Measurements from ENCODE around the gene DDN.

DDN gene

GRCh38 chr12:48980953-48981756 is 18.0 kb downstream of the DDN start:
- TF ChIP-seq CTCF (IDR thresholded peaks at IDR 0.05; ENCODE audit: low read depth, low read length, missing control alignments): peak; percentile 33
- no peak for DNase-seq
- H3K36me3 ChIP-seq (replicated peaks): no peaks in the 10 kb centered on the region
- no peak overlapping the region for H3K27ac ChIP-seq
- H3K4me3 ChIP-seq (ENCODE audit: low read depth, low read length): no peak overlapping the region
- in situ Hi-C loops (cut with HindIII; ENCODE audit: low pct_ligation_motif_present, low sequenced_read_pairs): no loop called here
- H3K27me3 ChIP-seq (replicated peaks): peaks cover 75% of the 10 kb centered on the region

GRCh38 chr12:48980389-48980952 is 18.7 kb downstream of the DDN start:
- DNase-seq: no peak
- Histone ChIP-seq H3K36me3 (replicated peaks) (no peaks in the 10 kb centered on the region), H3K27ac (no peak overlapping the region), H3K4me3 (ENCODE audit: low read depth, low read length) (no peak overlapping the region), H3K27me3 (replicated peaks) (peaks cover 69% of the 10 kb centered on the region)
- TF ChIP-seq CTCF (IDR thresholded peaks at IDR 0.05; ENCODE audit: low read depth, low read length, missing control alignments): no peak
- in situ Hi-C loops (cut with HindIII; ENCODE audit: low pct_ligation_motif_present, low sequenced_read_pairs): no loop called here

- in situ Hi-C loops (cut with HindIII; ENCODE audit: low pct_ligation_motif_present, low sequenced_read_pairs): no loop called here
- no peak overlapping the region for H3K4me3 ChIP-seq (ENCODE audit: low read depth, low read length)
- no peaks in the 10 kb centered on the region for H3K36me3 ChIP-seq (replicated peaks)
- TF ChIP-seq CTCF (IDR thresholded peaks at IDR 0.05; ENCODE audit: low read depth, low read length, missing control alignments): no peak
- no peak overlapping the region for H3K27ac ChIP-seq
- H3K27me3 ChIP-seq (replicated peaks): peaks cover 62% of the 10 kb centered on the region
- no peak for DNase-seq
Measured at GRCh38 chr12:48979602-48980388, 19.4 kb downstream of the DDN start.

GRCh38 chr12:48978741-48979601 is 20.2 kb downstream of the DDN start:
- Histone ChIP-seq H3K27ac (no peak overlapping the region), H3K27me3 (replicated peaks) (peaks cover 61% of the 10 kb centered on the region), H3K36me3 (replicated peaks) (no peaks in the 10 kb centered on the region), H3K4me3 (ENCODE audit: low read depth, low read length) (no peak overlapping the region)
- no peak for TF ChIP-seq CTCF (IDR thresholded peaks at IDR 0.05; ENCODE audit: low read depth, low read length, missing control alignments)
- in situ Hi-C loops (cut with HindIII; ENCODE audit: low pct_ligation_motif_present, low sequenced_read_pairs): no loop called here
- DNase-seq: no peak

GRCh38 chr12:48978291-48978740 is 20.9 kb downstream of the DDN start, which contains the start of gene WNT1:
Gene WNT1, plus strand, starts transcription at chr12:48978322. Its CDS starts 329 bp downstream, at chr12:48978651.
- in situ Hi-C loops (cut with HindIII; ENCODE audit: low pct_ligation_motif_present, low sequenced_read_pairs): no loop called here
- no peak for DNase-seq

More at GRCh38 chr12:48978291-48978740, 20.9 kb downstream of the DDN start, which contains the start of gene WNT1:
- no peak within 1 kb of the TSS for H3K4me3 ChIP-seq (ENCODE audit: low read depth, low read length)
- no peak within 1 kb of the TSS for H3K27ac ChIP-seq
- TF ChIP-seq CTCF (IDR thresholded peaks at IDR 0.05; ENCODE audit: low read depth, low read length, missing control alignments): no peak
- no peaks in the 10 kb centered on the region for H3K36me3 ChIP-seq (replicated peaks)
- peaks cover 55% of the 10 kb centered on the region for H3K27me3 ChIP-seq (replicated peaks)
